Islet precursor cell (in vitro differentiated cells): ENCODE data around the gene WRNIP1.
"Not testable (repeated sequence)": the region's sequence is repeated elsewhere in the genome, so short reads cannot be mapped to it uniquely, and the experiment has no call there.

Experiments used
- DNase-seq: peaks from one replicate; pipeline ENCODE4 v3.0.0-alpha.2; 2018

WRNIP1 gene

DNA sequence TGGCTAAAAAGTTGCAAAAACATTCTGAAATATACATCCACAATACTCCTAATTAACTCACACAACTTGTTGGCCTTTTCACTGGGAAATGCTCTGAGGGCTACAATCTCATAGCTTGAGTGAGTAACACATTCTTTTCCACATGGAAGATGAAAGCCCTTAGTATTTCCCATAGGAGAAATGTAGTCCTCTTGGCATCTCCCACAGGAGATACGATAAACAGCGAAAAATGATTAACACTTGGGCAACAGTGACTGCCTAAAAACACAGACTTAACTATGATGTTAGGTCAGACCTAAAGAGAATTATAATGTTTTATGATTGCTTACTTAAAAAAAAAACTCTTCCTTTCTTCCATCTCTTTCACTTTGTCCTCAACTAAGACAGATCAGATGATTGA, 23.4 kb upstream of the WRNIP1 start:
- DNase-seq = no peak

DNA sequence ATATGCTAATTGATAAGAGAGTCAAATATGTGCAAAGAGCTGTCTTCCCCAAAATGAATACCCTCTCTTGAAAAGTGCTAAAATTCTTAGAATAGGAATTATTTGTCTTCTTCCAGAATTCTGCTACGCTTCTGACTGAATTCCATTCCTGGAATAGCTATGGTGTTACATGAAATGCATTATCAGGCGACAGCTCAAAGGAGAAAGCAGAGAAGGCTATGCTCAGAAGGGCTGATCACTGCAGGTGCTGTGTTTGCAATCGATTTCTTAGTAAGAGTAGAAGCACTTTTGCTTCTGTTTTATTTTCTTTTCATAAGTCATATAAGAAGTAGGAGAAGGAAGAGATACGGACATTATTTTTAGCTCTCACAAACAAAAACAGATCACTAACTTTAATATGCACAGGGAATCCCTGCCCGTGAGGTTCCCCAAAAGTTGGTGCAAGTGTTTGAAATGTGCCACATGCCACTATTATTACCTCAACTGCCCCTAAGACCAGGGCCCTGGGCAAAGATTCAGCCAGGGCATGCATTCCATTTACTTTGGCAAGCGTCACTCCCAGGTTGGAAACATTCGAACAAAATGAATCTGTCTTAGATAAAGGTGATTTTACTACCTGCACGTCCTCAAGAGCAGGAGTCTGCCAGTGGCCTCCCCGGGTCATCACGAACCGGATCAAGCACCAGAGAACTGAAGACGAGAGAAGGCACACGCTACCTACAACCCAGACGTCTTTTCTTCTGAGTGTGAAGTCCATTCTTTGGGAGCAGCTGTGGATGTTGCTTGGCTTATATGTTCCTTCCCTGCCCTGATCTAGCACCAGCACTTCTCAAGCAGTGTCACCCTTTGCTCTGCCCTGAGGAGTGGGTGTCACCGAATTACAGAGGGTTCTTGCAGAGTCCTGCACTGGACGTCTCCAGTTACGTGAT, 21.6 kb upstream of the WRNIP1 start:
- DNase-seq = no peak

DNA sequence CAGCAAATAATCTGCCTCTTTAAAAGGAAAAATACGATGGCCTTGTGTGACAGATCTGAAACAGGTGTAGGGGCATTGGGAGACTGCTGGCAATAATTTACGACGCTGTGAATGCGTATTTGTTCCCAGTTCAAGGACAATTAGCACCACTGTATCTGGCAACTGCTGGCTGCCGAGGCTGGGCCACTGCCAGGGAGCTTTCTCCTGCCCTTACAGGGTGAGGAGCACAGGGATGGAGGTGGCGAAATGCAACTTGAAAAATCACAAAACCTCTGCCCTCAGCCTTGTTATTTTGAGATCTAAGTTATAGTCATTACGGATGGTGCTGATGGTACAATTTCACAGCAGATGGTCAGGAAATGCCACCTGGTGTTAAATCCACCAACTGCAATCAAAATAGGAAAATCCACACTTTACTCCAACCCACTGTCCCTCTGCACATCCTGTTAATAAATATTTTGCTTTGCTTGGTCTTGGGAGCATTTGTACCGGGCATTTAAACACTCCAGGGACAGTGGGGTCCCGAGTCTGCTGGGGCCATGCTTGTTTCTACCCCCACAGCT, 20.9 kb upstream of the WRNIP1 start:
- no peak for DNase-seq

DNA sequence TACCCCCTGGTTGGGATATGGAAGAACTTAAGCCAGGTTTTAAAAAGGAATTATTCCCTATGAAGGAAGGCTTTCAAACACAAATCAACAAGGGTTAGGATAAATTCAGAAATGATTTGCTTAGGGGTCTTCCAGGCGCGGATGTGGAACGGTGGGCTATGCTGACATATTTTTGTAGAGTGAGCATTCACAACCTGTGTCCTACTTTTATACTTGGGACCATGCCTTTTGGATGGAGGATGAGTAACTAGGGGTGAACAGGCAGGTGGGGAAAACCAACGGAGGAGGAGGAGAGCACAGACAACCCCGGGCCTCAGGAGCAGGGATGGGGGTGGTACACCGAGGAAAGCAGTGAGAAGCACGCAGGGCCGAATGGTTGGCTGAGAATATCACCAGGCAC, 20.4 kb upstream of the WRNIP1 start:
- no peak for DNase-seq

DNA sequence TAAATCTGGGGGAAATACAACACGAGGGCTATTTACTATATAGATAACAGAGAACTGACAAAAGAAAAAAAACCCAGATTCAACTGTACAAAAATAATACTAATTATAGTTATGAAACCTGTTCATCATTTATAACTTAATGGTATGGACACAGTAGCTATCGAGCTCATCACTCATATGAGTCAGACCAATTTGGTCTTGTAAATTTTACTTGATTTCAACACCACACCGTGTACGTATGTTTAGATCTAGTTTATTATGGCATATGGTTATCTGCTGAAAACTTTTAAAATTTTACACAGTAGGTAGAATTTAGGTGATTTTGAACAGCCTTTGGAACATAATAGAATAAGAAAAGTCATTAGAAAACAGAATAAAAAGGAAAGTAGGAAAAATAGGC, 19.9 kb upstream of the WRNIP1 start:
- no peak for DNase-seq

DNA sequence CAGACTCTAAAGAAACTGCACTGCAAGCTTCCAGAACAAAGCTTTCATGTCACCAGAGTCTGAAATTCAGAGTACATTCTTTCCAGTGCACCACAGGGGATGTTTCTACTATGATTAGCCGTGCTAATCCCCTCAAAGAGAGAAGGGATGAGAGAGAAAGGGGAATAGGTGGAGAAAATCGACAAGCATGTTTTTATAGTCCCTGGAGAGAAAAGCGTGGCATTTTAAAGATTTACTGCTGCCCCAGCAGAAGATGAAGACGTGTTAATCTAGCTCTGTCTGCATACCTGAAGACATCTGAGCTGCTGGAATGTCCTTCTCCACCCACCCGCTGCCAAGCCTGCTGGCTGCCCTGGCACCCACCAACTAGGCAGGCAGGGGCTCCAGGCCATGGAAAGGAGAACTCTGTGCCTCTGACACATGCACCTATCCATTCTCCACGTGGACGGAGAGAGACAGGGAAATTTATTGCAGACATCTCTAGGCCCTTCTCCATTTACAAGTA, 18.6 kb upstream of the WRNIP1 start:
- DNase-seq = no peak

DNA sequence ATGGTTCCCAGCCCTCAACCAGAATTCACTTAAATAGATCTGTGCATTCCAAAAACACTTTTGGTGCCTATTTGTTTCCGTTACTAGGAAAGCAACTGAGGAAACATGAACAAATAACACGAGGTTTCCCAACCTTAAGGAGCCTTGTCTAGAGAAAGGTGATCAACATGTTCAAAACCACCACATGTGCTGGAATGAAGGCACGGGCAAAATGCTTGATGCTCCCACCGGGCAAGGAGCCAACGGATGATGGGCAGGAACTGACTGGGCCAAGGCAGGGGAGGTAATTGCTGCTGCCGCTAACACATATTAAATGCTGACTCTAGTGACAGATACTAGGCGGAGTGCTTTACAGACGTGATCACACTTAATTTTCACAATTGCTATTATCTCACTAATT, 17.0 kb upstream of the WRNIP1 start:
- no peak for DNase-seq

DNA sequence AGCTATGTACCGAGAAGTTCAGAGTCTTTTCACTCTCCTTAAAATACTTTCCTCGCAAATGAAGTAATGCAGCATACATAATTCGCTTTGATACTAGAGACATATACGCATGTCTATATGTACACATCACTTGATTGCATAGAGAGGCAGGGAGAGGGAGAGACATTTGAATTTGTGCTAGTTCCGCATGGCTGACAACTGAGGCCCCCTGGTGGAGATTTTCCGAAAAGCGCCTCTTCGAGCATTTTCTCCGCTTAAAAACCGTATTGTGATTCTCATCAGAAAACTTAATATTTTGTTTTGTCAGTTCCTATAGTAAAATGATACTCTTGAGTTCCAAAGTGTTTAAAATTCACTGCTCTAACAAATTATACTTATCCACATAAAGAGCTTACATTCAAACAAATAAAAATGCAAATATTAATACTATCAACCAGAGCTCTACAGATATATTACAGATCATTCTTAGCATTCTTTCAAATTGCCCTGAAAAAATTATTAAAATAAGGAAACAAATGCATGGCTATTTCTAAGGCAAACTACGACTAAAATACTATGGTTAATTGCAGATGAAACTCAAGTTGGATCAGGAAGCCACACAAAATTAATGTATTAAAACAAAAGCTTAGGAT, 15.1 kb upstream of the WRNIP1 start:
- no peak for DNase-seq

DNA sequence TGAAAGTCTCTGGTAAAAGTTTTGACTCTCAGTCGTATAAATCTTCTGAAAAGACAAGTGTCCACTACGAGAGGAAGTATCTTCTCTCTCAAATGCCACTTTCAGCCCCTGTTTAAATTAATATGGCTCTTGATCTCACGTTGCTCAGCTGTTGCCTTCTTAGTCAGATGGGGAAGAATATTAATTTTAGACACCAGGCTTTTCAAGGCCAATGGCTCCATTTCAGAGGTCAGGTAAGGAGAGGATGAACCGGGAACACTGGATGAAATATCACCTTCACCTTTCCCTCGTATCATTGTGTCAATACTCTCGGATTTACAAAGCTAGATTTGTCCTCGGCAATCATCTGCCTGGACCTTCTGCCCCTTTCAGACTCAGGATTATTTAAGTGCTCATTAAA, 14.4 kb upstream of the WRNIP1 start, which contains the start of gene MYLK4:
TSS of gene MYLK4 (minus strand) at position 91 of the 400 bp plus-strand sequence. CDS start 1,628 bp downstream, outside the sequence.
- no peak for DNase-seq

DNA sequence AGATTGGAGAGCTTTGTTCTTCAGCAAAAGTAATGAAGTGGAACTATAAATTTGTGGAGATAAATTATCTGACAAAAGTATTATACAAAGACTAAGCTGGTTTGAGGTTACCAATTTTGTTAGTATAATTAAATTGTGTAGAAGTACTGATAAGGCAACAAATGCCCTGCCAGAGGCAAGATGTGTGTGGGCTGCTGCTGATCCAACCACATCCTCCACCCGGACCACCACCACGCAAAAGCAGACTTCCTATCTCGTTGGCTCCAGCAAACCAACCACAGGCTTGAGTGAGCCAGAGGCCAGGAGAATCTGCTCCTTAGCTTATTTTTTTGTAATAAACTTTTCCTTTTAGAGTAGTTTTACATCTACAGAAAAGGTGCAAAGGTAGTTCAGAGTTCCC, 13.3 kb upstream of the WRNIP1 start:
- no peak for DNase-seq

DNA sequence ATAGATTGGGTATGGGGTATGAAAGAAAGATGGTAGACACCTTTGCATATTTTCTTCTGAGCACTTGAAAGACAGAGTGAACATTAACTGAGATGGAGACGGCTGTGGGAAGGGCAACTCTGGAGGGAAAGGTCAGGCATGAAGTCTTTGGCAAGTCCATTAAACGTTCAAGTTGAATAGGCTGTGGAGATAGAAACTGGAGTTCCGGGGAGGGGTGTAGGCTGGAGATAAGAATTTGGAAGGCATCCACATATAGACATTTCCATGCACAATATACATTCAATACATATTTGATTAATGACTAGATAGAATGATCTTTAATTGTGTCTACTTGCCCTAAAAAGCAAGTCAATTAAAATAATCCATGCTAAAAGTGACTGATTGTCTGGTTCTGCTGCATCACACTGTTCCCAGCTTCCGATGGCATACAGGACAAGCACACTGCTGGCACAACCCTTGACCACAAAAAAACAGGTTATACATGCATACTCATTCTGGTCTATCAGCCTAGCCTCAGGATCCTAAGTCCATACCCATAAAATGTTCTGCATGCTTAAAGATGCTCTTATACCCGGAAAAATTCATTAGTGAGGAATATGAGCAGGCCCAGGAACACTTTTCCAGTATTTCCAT, 12.6 kb upstream of the WRNIP1 start:
- DNase-seq = no peak

DNA sequence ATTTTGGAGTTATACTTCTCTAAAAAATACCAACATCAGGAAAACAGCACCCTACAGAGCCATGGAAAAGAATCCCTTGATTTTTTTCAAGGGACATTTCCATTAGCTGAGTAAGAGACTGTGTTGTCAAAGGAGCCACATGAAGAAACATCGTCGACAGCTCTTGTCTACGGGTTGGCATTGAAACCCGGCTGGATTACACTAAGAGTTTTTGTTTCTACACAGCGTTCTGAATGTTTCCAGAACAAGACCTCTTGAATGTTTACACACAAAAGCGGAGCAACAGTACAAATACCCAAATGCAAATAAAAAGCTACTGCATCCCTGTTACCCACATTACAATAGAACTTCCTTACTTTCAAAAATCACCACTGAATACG, 12.1 kb upstream of the WRNIP1 start:
- DNase-seq = no peak

DNA sequence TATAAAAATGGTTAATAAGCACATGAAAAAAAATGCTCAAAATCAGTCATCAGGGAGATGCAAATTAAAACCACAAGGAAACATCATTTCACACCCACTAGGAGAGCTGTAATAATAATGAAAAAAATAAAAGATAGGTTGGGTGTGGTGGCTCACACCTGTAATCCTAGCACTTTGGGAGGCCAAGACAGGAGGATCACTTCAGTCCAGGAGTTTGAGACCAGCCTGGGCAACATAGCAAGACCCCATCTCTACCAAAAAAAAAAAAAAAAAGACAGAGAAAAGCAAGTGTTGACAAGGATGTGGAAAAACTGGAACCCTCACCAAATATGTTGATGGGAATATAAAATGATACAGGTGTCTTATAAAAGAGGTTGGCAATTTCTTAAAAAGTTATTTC, 11.4 kb upstream of the WRNIP1 start:
- DNase-seq = no peak

DNA sequence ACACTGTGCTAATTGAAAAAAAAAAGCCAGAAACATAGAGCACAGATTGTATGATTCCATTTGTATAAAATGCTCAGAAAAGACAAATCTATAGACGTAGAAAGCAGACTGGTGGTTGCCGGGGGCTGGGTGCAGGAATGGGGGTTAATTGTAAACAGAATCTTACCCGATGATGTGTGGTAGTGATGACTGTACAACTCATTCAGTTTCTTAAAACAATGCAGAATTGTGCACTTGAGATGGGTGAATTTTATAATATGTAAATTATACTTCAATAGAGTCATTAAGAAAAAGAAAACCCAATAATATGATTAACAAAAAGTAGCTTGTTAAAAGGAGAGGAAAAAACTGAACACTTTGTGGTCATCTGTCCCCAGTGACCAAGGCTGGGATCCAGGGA, 10.8 kb upstream of the WRNIP1 start:
- DNase-seq = no peak

DNA sequence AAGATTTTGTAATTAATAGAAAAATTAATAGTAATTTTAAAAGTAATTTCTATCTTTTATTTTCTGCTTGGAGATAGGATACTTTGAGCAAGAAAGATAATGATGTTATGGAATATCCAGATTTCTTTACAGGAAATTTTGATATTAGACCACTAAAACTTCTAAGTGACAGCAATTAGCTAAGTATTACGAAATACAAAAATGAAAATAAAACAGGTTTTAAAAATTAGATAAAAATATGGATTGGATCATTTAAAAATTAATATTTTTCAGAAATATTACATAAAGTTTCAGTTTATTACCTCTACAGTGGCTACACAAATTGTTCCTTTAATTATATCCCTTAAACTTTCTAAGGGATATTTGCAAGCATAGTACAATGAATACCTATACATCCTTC, 10.3 kb upstream of the WRNIP1 start:
- DNase-seq = no peak

DNA sequence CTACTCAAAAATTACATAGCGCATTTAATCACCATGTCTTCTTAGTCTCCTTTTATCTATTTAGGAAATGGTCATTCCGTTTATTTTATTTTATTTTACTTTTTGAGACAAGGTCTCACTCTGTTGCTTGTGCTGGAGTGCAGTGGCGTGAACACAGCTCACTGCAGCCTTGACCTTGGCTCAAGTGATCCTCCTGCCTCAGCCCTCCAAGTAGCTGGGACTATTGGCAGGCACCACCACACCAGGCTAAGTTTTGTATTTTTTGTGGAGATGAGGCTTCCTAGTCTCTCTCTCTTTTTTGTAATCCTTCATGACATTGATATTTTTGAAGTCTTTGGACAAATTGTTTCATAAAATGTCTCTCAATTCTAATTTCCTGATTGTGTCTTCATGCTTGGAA, 9.7 kb upstream of the WRNIP1 start:
- DNase-seq = no peak

DNA sequence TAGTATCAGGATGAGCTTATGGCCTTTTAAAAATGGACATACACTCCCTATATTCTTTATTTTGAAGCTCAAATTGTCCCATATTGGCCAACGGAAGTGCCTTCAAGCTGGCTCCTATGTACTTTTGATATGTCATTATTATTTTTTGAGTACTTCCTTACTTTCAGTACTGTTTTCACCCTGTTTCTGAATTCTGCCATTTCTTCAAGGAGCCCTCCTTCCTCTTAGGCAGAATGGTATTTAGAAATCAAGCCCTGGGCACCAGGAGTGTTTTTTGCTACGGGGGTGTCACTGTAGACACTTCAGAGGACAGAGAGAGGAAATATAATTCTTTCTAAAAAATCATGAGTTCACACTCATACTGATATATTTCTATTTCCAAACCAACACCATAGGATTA, 9.0 kb upstream of the WRNIP1 start:
- no peak for DNase-seq

DNA sequence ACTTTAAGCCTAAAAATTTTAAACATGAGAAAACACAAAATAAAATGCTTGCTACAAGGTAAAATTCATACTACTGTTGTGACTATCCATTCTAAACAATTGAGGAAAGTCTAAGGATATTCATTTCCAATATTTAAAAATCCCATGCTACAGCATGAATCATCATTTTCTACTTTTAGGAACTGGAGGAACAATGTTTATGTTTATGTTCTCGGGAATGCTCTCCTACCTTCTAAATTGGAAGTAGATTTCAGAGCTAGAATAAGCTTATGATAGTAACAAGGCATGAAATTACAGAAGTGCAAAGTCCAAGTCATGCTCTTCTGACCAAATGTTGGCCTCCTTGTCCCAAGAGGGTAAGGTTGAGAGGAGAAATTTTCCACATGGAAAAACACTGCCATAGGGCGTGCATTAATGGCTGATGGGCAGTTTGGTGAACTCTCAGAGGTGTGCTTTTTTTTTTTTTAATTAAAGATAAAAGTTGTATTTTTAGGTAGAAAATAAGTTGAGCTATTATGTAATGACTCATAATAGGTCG, 8.4 kb upstream of the WRNIP1 start:
- no peak for DNase-seq

DNA sequence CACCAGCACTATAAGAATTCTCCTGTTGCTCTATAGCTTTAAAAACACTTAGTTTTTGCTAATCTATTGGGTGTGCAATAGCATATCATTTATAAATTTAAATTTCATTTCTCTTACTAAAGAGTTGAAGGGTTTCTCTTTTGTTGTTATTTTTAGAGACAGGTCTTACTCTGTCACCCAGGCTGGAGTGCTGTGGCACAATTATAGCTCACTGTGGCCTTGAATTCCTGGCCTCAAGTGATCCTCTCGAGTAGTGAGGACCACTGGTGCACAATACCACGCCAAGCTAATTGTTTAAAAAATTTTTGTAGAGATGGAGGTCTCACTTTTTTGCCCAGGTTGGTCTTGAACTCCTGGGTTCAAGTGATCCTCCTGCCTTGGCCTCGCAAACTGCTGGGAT, 6.2 kb upstream of the WRNIP1 start:
- DNase-seq = no peak

DNA sequence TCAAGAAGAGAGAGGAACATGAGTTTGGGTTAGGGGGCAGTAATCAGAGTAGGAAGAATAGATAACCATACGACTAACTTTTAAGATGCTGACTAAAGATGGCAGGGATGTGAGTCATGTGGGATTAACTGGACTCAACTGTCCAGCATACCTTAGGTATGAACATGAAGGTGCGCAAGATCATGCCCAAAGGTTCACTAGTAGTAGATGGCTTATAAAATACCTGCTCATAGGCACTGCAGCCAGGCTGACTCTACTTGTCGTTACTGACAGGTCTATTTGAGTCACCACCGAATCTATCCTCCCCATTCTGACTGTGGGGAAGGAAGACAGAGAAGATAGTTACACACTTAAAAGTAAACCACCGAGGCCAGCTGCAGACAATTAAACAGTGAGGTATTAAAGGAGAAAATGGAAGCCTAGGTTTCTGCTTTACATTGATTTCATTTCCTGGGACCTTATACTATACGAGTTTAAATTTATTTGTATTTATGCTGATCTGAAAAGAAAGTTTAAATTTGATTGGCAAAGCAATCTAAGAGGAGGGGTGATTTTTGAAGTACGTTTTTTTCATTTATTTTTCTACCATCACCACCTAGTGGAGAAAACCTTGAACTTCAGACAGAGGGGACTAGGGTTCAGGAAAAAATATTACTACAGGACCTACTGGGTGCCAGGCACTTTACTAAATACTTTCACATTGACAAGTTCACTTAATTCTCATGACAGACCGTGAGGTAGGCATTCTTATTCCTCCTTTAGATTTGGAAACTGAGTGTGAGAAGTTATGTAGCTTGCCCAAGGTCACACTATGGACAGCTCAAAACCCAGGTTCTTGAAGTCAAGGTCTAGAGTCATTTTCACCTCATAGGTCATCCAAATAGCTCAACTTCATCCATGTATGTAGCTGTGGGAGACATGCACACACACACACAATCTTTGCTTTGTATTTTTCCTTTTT, 4.0 kb upstream of the WRNIP1 start:
- no peak for DNase-seq

DNA sequence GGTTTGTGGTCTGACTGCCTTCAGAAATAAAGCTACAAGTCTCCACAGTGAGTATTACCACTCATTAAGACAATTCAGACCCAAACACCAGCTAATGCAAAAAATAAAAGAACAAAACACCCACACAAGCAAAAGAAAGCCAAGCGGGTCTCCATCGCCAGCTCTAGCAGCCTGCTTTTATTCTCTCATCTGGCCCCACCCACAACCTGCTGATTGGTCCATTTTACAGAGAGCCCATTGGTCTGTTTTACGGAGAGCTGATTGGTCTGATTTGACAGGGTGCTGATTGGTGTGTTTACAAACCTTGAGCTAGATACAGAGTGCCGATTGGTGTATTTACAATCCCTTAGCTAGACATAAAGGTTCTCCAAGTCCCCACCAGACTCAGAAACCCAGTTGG, 2.3 kb upstream of the WRNIP1 start:
- not testable (repeated sequence) for DNase-seq

DNA sequence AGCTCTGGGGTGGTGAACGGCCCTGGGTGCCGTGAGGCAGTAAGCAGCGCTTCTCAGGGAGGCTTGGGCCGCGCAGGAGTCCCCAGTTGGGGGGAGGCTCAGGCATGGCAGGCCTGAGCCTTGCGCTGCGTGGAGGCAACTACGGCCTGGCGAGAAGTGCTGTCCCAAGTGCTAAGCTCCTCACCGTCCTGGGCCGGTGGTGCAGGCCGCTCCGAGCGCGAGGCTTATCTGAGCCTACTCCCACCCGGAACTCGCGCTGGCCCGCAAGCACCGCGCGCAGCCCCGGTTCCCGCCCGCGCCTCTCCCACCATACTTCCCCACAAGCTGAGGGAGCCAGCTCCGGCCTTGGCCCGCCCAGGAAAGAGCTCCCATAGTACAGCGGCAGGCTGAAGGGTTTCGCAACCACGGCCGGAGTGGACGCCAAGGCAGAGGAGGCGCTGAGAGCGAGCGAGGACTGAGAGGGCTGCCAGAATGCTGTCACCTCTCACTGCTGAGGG, 1.8 kb upstream of the WRNIP1 start:
- no peak for DNase-seq
